Measurements from ENCODE around the gene TTLL1.

DNA sequence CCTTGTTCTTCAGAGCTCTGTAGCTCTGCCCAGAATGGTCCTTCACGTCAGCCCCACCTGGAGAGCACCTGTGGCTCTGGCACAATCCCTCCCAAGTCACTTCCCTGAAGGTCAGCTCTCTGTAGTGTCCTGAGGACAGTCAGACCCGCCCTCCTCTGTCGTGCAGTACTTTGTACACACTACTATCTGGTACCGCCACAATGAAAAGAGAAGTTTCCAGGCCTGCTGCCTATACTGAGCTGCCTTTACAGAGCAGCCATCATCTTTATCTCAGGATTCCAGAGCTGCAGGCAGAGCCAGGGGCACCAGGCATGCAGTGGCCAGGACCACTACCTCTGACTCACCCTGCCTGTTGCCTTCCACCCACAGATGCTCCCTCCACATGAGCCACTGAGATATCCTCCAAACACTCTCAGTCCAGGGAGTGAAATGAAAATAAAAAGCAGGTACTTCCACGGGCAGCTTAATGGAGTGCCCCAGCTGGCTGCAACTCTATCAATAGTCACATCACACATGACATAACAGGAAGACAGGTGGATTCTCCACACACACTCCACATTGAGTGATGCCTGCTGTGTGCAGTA is 81.6 kb downstream of the TTLL1 start:
- TF ChIP-seq CTCF (IDR thresholded peaks at IDR 0.05; ENCODE audit: borderline replicate concordance, extremely low read depth, low read length, poor library complexity, severe bottlenecking) (no peak), EZH2 (IDR thresholded peaks at IDR 0.05; ENCODE audit: borderline replicate concordance, low read depth, low read length, severe bottlenecking) (no peak)
